GM18951 (cell line): Measurements from ENCODE around the gene SMCR8.
"Not testable (repeated sequence)": the region's sequence is repeated elsewhere in the genome, so short reads cannot be mapped to it uniquely, and the experiment has no call there.

ENCODE experiments used
- POLR2A ChIP-seq: IDR thresholded peaks from 4 replicates; pipeline ENCODE4 v1.6.1; 2011; ENCODE audit warnings: mild to moderate bottlenecking; ENCODE audit not compliant: insufficient read length, insufficient read depth; ENCODE audit errors: extremely low read depth
- in situ Hi-C: fragments of 300-500 bp; cut with MboI; formaldehyde crosslinking; loops from one replicate; pipeline ENCODE4 v1.12.0; 2022; ENCODE audit warnings: low sequenced_read_pairs, mixed read lengths, inconsistent platforms; ENCODE audit not compliant: unreplicated experiment

Gene SMCR8

DNA sequence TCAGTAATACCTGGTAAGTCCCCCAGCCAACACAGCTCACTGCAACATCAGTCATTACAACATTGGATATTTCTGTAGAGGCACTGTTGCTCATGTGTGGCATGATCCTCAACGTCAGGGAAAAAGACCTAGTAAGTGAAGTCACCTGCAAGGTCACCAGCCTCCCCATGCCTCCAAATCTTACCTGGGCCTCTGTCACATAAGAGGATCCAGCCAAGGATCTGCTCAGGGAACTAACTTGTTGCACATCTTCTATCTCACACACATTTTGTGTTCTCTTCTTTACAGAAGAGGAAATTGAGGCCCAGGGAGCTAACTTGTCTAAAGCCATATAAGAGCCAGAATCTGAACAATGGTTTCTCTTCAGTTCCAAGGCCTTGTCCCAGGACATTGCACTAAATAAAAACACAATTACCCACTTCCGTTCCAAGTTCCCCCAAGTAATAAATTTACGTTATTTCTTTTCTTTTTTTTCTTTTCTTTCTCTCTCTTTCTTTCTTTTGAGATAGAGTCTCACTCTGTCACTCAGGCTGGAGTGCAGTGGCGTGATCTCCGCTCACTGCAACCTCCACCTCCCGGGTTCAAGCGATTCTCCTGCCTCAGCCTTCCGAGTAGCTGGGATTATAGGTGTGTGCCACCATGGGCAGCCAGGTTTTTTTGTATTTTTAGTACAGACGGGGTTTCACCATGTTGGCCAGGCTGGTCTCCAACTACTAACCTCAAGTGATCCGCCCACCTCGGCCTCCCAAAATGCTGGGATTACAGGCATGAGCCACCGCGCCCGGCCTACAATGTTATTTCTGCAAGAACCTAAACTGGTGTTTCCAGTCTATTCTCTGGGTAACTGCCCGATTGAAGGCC lies 47.0 kb downstream of the SMCR8 start:
- no peak for TF ChIP-seq POLR2A
- in situ Hi-C loops: no loop called here

DNA sequence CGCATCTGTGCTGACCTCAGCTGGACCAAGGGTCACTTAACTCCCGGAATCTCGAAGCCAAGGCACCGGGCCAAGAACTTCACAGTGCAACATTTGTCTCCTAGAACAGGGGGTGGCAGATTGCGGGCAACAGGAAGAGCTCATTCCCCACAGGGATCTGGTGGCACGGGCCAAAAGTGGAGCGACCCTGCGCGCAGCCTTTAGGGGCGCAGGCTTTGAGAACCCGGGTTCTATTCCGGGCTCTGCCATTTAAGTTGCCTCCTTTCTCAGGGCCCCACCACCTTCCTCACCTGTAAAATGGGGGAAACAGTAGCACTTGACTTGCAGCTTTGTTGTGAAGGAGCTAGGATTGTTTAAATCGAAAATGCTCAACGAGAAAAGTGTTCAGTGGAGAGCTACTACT lies 47.6 kb downstream of the SMCR8 start:
- in situ Hi-C loops: no loop called here

DNA sequence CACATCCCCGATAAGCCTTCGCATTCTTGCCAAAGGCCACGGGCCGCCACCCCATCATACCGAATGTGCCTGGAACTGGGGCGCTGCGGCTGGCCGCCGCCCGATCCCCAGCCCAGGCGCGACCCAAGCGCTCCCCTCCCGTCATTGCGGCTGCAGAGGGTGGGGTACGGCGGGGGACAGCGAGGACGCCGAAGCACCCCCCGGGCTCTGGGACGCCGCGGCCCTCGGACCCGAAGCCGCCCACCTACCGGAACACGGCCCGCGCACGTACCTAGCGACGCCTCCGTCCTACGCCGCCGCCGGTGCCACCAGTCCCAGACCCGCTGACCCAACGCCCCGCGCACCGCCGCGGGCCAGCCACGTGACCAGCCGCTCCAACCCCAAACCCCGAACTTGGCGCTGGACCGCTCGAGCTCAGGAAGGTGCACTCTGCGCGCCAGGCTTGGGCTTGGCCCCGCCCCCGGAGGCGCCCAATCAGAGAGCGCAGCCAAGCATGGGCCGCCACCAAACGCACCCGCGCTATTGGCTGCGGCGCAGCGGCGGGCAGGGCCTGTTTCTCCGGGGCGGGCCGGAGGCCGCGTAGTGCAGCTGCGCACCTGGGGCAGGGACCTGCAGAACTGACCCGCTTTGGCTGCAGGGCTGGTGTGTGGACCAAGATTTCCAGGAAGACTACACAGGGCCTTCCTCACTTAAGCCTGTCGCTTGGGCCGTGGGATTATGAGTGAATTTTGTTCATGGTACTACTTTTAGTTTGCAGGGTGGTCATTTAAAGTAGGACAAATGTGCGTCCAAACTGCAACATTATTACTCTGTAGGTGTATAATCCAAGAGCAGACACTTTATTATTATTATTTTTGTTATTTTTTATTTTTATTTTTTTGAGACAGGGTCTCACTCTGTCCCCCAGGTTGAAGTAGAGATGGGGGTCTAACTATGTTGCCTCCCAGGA lies 48.3 kb downstream of the SMCR8 start, which contains the start of gene SHMT1:
SHMT1 (minus strand) TSS at position 450 of the 949 bp plus-strand sequence. CDS start 7,569 bp downstream, outside the sequence.
- in situ Hi-C loops: no loop called here
- peak; percentile 89 for TF ChIP-seq POLR2A

More for the DNA sequence above, 47.6 kb downstream of the SMCR8 start:
- no peak for TF ChIP-seq POLR2A

DNA sequence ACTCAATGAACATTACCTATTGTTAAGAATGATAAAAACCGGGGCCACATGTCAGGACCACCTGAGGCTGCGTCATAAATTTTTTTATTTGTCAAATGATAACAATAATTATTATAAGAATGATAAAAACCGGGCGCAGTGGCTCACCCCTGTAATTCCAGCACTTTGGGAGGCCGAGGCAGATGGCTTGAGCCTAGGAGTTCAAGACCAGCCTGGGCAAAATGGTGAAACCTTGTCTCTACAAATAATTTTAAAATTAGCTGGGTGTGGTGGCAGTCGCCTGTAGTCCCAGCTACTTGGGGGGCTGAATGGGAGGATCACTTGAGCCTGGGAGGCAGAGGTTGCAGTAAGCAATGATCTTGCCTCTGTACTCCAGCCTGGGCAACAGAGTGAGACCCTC lies 49.1 kb downstream of the SMCR8 start:
- no peak for TF ChIP-seq POLR2A
- in situ Hi-C loops: no loop called here

DNA sequence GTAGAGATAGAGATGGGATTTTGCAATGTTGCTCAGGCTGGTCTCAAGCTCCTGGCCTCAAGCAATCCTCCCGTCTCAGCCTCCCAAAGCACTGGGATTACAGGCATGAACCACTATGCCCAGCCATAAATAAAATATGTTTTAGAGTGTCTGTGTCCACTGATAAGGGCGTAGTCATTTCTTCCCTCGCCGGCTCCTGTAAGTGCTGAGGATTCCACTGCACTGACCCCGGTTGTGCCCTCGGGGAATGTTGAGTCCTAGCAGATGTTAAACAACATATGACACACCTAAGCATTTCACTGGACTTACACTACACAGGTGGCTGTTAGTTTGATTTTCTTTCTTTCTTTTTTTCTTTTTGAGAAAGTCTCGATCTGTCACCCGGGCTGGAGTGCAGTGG lies 53.9 kb downstream of the SMCR8 start:
- no peak for TF ChIP-seq POLR2A
- in situ Hi-C loops: no loop called here

DNA sequence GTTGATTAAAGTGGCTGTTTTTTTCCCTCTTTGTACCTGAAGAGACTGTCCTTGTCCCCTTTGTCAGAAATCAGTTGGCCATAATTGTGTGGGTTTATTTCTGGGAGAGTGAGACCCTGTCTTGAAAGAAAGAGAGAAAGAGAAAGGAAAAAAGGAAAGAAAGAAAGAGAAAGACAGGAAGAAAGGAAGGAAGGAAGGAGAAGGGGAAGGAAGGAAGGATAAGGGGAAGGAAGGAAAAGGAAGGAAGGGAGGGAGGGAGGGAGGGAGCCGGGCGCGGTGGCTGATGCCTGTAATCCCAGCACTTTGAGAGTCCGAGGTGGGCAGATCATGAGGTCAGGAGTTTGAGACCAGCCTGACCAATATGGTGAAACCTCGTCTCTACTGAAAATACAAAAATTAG lies 55.7 kb downstream of the SMCR8 start:
- in situ Hi-C loops: no loop called here
- TF ChIP-seq POLR2A: no peak

DNA sequence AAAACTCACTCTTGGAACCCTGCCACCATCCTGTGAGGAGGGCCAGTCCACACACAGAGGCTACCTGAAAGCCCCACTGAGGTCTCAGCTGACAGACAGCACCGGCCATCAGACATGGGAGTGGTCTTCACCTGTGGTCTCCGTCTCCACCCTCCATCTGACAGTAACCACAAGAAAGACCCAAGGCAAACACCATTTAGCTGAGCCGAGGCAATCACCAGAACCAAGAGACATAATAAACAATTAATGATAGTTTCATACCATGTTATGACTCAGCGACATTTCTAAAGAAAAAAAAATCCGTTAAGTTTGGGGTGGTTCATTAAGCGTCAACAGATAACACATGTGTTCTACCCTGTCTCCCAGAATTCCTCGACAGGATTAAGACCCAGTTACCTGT lies 56.4 kb downstream of the SMCR8 start:
- in situ Hi-C loops: no loop called here
- TF ChIP-seq POLR2A: no peak

DNA sequence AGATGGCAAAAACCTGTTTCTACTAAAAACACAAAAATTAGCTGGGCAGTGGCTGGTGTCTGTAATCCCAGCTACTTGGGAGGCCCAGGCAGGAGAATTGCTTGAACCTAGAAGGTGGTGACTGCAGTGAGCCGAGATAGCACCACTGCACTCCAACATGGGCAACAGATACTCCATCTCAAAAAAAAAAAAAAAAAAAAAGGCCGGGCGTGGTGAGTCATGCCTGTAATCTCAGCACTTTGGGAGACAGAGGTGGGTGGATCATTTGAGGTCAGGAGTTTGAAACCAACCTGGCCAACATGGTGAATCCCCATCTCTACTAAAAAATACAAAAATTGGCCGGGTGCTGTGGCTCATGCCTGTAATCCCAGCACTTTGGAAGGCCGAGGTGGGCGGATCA lies 58.1 kb downstream of the SMCR8 start:
- in situ Hi-C loops: not testable (repeated sequence)

DNA sequence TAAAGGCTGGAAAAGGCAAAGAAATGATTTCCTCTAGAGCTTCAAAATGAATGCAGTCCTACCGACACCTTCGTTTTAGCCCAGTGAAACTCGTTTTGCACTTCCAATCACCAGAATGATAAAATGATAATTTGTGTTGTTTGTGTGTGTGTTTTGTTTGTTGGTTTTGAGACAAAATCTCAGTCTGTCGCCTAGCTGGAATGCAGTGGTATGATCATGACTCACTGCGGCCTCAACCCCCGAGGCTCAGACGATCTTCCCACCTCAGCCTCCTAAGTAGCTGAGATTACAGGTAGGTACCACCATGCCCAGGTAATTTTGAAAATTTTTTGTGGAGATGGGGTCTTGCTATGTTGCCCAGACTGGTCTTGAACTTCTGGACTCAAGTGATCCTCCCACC lies 59.1 kb downstream of the SMCR8 start:
- in situ Hi-C loops: no loop called here
- no peak for TF ChIP-seq POLR2A
